COR-L47 (cell line): ENCODE data around the gene RPS19BP1.
"Not testable (repeated sequence)": the region's sequence is repeated elsewhere in the genome, so short reads cannot be mapped to it uniquely, and the experiment has no call there.

Experiments used
- DNase-seq: peaks from one replicate; lab custom pipeline; 2025; lab: John Stamatoyannopoulos, UW

The RPS19BP1 gene

DNA sequence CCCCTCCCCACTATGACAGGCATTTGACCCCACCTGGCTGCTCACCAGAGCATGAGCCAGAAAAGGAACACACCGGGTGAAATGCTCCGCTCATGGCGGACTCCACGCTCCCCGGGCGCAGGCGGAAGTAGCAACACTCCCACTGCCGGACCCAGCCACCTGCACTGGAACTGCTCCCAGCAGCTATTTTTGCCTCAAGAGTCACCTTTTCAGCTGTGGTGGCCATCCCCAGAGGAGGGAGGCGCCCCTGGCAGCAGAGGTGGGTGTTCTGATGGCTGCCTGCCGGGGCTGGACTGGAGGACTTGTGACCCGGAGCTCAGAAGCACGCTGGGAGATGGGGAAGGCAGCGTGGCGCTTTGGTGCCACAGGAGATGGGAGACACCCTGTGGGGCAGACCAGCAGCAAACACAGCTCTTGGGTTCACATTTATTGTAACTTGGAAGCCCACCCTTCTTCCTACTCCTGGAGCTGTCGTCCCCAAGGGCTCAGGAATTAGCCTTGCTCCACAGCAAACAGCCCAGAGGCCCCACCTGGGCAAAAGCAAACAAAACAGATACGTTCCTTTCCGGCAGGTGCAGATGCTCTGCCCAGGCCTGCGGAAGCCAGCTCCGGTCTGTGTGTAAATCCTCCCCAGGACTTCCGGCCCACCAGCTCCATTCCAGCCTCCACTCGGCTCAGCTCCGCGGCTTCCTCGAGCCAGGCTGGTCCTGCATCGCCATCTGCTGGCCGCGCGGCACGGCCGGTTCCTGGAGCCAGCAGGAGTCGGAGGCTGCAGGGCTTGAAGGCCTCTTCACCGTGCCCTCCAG, 3.7 kb downstream of the RPS19BP1 start:
- DNase-seq, result peak; percentile 96

GRCh38 chr22:39528080-39528661, 4.4 kb downstream of the RPS19BP1 start:
- no peak for DNase-seq

GRCh38 chr22:39527481-39527961, 5.0 kb downstream of the RPS19BP1 start:
- no peak for DNase-seq

- DNase-seq, result no peak
Measured at GRCh38 chr22:39526736-39527171, 5.8 kb downstream of the RPS19BP1 start.

- DNase-seq, result no peak
Measured at GRCh38 chr22:39525658-39525975, 6.9 kb downstream of the RPS19BP1 start.

DNA sequence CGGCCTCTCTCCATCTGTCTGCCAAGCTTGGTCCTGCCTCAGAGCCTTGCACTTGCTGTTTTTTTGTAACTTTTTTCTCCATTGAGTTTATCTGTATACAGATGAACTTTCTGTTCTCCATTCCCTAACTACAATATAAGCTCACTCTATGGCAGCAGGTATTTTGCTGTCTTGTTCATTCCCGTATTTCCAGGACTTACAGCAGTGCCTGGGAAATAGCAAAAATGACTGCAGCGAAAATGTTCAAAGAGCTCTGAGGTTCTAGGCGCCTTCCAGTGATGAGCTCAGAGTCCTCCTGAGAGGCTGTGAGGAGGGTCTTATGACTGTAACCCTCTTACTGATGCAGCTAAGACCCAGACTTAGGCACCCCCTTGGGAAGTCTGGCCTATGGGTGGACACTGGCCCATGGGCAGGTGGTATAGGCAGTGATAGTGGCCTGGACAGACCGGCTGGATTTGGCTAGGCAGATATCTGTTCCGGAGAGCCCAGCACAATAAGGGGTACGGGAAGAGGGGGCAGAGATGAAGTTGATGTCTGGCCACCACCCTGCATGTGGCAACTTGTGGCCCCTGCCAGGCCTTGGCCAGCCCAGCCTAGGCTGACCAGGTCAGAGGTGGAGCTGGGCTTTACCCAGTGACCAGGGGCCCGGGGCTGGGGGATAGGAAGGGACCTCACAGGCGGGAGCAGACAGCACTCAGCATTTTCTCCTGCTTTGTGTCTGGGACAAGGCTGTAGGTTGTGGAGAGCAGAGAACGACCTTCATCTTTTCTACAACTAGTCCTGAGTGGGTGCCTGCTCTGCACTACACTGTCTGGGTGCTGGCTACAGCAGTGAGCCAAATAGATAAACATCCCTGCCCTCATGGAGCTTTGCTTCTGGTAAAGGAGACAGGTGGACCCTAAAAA, 7.5 kb downstream of the RPS19BP1 start:
- DNase-seq, result no peak

DNA sequence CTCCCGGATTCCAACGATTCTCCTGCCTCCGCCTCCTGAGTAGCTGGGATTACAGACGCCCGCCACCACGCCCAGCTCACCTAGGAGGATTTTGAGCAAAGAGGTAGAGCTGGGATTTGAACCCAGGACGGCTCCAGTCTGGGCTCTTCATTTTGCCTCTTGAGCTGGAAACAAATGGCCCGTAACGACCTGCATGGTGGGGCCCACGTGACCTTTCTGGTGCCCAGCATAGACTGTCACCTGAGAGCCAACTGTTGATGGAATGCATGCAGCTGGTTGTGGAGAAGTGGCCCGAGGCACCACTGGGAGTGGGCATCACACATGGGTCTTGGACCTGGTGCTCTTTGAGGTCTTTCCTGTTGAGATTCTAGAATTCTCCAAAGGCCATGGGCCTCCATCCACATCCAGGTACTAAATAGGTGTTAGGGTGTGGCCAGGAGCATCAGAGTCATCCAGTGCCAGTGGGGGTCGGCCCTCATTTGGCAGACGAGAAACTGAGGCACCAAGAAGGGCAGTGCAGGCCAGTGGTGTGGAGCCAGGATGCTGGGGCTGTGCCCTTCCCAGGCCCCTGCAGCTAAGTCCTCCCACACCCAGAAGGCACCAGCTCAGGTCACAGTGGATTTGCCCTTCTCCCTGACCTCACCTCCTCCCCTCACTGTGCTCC, 8.3 kb downstream of the RPS19BP1 start:
- DNase-seq, result no peak

DNA sequence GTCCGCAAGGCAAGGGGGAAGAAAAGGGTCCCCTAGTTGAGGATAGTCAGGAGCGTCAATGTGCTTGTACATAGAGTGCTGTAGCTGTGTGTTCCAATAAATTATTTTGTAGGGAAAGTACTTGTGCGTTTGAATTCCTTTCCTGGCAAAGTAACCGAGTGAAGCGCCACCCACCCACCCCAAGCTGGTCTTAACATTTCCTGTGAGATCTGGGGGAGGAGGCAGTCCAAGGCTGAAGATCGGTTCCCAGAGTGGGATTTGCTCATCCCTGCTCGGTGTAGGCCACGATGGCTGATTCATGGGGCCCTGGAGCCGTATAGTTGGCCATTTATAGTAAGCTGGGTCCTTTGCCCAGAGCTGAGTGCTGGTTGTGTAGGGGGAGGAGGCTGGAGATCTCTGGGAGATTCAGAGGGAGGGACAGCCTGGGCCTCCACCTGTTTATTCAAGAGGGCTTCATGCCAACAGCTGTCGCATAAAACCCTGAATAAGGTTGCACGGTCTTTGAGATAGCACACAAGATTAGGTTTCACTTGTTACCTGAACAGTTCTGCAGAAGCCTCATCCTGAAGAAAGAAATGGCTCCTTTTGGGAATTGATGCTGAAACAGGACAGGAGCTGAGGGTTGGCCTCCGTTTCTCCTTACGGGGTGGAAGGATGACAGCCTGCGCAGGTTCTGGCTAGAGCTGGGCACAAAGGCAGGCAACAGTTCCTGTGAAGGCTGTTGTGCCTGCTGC, 9.8 kb downstream of the RPS19BP1 start:
- no peak for DNase-seq

DNA sequence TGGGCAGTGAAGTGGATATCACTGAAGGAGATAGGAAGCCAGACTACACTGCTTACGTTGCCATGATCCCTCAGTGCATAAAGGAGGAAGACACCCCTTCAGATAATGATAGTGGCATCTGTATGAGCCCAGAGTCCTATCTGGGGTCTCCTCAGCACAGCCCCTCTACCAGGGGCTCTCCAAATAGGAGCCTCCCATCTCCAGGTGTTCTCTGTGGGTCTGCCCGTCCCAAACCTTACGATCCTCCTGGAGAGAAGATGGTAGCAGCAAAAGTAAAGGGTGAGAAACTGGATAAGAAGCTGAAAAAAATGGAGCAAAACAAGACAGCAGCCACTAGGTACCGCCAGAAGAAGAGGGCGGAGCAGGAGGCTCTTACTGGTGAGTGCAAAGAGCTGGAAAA, 10.5 kb downstream of the RPS19BP1 start:
- not testable (repeated sequence) for DNase-seq

GRCh38 chr22:39521106-39521885, 11.3 kb downstream of the RPS19BP1 start:
- not testable (repeated sequence) for DNase-seq

- peak; percentile 93 for DNase-seq
Measured at GRCh38 chr22:39520226-39521105, 12.1 kb downstream of the RPS19BP1 start, which contains the start of gene ATF4. Gene ATF4, plus strand, starts transcription at chr22:39520562. Its CDS starts 884 bp downstream, at chr22:39521446.

DNA sequence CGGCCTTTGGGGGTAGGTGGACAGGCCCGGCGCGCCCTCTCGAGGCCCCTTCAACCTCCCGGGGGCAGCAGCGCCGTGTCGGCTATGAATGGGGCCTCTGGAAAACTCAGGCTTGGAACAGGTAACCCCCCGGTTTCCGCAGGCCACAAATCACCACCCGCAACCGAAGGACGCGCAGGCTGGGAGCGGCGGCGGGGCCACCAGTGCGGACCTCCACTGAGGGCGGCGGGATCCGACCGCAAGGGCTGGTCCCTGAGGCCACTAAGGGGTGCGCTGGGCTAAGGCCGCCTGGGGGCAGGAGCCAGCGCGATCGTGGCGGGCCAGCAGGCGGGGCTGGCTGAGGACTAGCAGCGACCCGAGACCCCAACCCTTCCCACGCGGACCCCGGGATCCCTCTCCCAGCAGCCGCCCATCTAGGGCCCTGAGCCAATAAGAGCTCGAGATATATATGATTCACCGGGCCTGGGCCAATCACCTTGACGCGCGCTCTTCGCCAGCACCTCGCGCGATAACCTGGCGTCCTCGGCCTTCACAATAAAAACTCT, 12.8 kb downstream of the RPS19BP1 start:
- peak; percentile 99 for DNase-seq

- DNase-seq, result no peak
Measured at GRCh38 chr22:39518996-39519680, 13.4 kb downstream of the RPS19BP1 start.

DNA sequence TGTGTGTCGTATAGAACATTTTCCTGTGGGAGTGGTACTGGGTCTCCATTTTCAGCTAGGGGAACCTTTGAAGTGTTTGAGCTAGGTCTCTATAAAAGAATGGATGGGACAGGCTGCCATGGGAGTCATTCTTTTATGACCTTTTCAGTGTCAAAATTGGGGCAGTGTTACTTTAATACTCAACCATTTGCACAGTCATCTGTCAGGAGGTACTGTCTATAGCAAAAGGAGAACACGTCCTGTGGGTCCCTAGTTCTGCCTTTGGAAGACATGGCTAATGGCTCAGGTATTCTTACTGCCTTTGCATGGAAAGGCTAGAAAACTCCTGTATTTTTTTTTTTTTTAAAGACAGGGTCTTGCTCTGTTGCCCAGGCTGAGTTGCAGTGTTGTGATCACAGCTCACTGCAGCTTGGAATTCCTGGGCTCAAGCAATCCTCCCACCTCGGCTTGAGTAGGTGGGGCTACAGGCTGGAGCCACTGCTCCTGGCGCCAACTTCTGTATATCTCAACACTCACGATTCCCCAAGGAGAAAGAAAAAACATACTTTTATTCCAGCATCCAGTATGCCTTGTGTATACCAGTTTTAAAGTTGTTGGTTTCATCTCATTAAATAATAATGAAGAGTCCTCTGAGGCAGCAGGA, 14.3 kb downstream of the RPS19BP1 start:
- DNase-seq, result no peak

- DNase-seq, result no peak
Measured at GRCh38 chr22:39517470-39517869, 15.1 kb downstream of the RPS19BP1 start.

GRCh38 chr22:39515266-39516050, 17.1 kb downstream of the RPS19BP1 start:
- DNase-seq, result no peak

GRCh38 chr22:39514373-39514973, 18.1 kb downstream of the RPS19BP1 start:
- no peak for DNase-seq
